SK-N-SH treated with all-trans-retinoic acid at 6 μM for 48 hours (cell line): ENCODE measurements around the gene BICC1.

Experiments
- ATAC-seq: fragments of 200-7000 bp; cut with Tn5 transposase; 3 replicates; pipeline ENCODE4 v1.9.1; 2020; ENCODE audit warnings: mild to moderate bottlenecking, moderate library complexity
- ARNTL ChIP-seq: fragments of 450-650 bp; formaldehyde crosslinking; IDR thresholded peaks from 2 replicates; pipeline ENCODE4 v1.5.0; 2020; ENCODE audit warnings: low read depth, mild to moderate bottlenecking, moderate library complexity, borderline replicate concordance
- BACH2 ChIP-seq: fragments of 250-450 bp; sonication (Bioruptor Pico); IDR thresholded peaks from 2 replicates; pipeline ENCODE4 v1.9.0; 2021; ENCODE audit warnings: mild to moderate bottlenecking, borderline replicate concordance
- CSDC2 ChIP-seq: fragments of 250-450 bp; sonication (Bioruptor Pico); IDR thresholded peaks from 2 replicates; pipeline ENCODE4 v1.5.0; 2020; ENCODE audit warnings: mild to moderate bottlenecking, moderate library complexity
- ESRRG ChIP-seq: fragments of 250-450 bp; sonication (Bioruptor Pico); IDR thresholded peaks from 2 replicates; pipeline ENCODE4 v1.6.1; 2021; ENCODE audit warnings: mild to moderate bottlenecking
- GLIS3 ChIP-seq: fragments of 250-450 bp; sonication (Bioruptor Pico); IDR thresholded peaks from 2 replicates; pipeline ENCODE4 v1.5.0; 2020; ENCODE audit warnings: mild to moderate bottlenecking, moderate library complexity
- ISL1 ChIP-seq: fragments of 250-450 bp; sonication (Bioruptor Pico); IDR thresholded peaks from 2 replicates; pipeline ENCODE4 v2.1.2; 2022; ENCODE audit warnings: mild to moderate bottlenecking, moderate library complexity
- OSR1 ChIP-seq: fragments of 250-450 bp; sonication (Bioruptor Pico); IDR thresholded peaks from 2 replicates; pipeline ENCODE4 v1.8.0; 2022; ENCODE audit warnings: moderate library complexity, mild to moderate bottlenecking, inconsistent platforms
- PPARA ChIP-seq: fragments of 250-450 bp; sonication (Bioruptor Pico); IDR thresholded peaks from 2 replicates; pipeline ENCODE4 v1.5.0; 2020; ENCODE audit warnings: mild to moderate bottlenecking, borderline replicate concordance
- RARB ChIP-seq: fragments of 250-450 bp; sonication (Bioruptor Pico); IDR thresholded peaks from 2 replicates; pipeline ENCODE4 v1.8.0; 2021; ENCODE audit warnings: mild to moderate bottlenecking, moderate library complexity
- SNAI2 ChIP-seq: fragments of 250-450 bp; sonication (Bioruptor Pico); IDR thresholded peaks from 2 replicates; pipeline ENCODE4 v1.5.0; 2020; ENCODE audit warnings: mild to moderate bottlenecking, moderate library complexity
- TOX ChIP-seq: fragments of 250-450 bp; sonication (Bioruptor Pico); IDR thresholded peaks from 2 replicates; pipeline ENCODE4 v1.8.0; 2021; ENCODE audit warnings: mild to moderate bottlenecking, moderate library complexity, borderline replicate concordance
- ZC3H10 ChIP-seq: fragments of 250-450 bp; sonication (Bioruptor Pico); IDR thresholded peaks from 2 replicates; pipeline ENCODE4 v1.5.1; 2021; ENCODE audit warnings: mild to moderate bottlenecking, moderate library complexity
- ZFP3 ChIP-seq: fragments of 250-450 bp; sonication (Bioruptor Pico); IDR thresholded peaks from 2 replicates; pipeline ENCODE4 v1.5.0; 2020; ENCODE audit warnings: mild to moderate bottlenecking, moderate library complexity
- ZFP30 ChIP-seq: fragments of 450-650 bp; formaldehyde crosslinking; IDR thresholded peaks from 2 replicates; pipeline ENCODE4 v1.5.0; 2022; ENCODE audit warnings: mild to moderate bottlenecking, moderate library complexity
- ZNF565 ChIP-seq: fragments of 450-650 bp; formaldehyde crosslinking; conservative IDR thresholded peaks from 2 replicates; pipeline ENCODE4 v1.5.0; 2020; ENCODE audit warnings: low read depth, mild to moderate bottlenecking, moderate library complexity
- ZNF70 ChIP-seq: fragments of 450-650 bp; formaldehyde crosslinking; IDR thresholded peaks from 2 replicates; pipeline ENCODE4 v1.5.0; 2020; ENCODE audit warnings: mild to moderate bottlenecking, moderate library complexity
- ZNF8 ChIP-seq: fragments of 450-650 bp; formaldehyde crosslinking; IDR thresholded peaks from 2 replicates; pipeline ENCODE4 v1.5.0; 2020; ENCODE audit warnings: mild to moderate bottlenecking, moderate library complexity
- TF ChIP-seq, protein P1 (sequence below): fragments of 250-450 bp; sonication (Bioruptor Pico); IDR thresholded peaks from 2 replicates; pipeline ENCODE4 v1.5.1; 2021; ENCODE audit warnings: mild to moderate bottlenecking, moderate library complexity
- TF ChIP-seq, protein P2 (sequence below): fragments of 250-450 bp; sonication (Bioruptor Pico); IDR thresholded peaks from 2 replicates; pipeline ENCODE4 v1.8.0; 2021; ENCODE audit warnings: low read depth, mild to moderate bottlenecking, moderate library complexity, borderline replicate concordance
- TF ChIP-seq, protein P3 (sequence below): fragments of 250-450 bp; sonication (Bioruptor Pico); IDR thresholded peaks from 2 replicates; pipeline ENCODE4 v1.8.0; 2020; ENCODE audit warnings: mild to moderate bottlenecking, moderate library complexity, borderline replicate concordance
- TF ChIP-seq, protein P4 (sequence below): fragments of 250-450 bp; sonication (Bioruptor Pico); IDR thresholded peaks from 2 replicates; pipeline ENCODE4 v1.5.1; 2020; ENCODE audit warnings: low read depth, mild to moderate bottlenecking, moderate library complexity

Gene BICC1

DNA sequence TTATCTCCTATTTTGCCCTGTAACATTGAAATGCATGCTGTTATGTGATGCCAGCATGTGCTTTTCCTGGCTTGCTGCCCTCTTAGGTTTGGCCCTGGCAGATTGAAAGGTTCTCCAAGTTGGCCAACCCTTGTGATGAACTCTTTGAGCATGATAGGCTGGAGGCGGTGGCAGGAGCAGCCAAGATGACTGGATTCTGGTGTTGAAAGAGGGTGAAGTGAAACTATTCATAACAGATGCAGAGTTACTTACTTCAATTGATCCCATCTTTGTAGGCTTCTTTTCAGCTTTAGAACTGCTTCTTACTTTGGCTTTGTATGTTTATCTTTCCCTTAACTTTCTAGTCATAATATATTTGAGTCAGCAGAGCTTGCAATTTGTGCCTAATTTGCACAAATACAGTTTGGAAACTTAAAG lies 57.6 kb downstream of the BICC1 start:
- TF ChIP-seq, protein P1, sequence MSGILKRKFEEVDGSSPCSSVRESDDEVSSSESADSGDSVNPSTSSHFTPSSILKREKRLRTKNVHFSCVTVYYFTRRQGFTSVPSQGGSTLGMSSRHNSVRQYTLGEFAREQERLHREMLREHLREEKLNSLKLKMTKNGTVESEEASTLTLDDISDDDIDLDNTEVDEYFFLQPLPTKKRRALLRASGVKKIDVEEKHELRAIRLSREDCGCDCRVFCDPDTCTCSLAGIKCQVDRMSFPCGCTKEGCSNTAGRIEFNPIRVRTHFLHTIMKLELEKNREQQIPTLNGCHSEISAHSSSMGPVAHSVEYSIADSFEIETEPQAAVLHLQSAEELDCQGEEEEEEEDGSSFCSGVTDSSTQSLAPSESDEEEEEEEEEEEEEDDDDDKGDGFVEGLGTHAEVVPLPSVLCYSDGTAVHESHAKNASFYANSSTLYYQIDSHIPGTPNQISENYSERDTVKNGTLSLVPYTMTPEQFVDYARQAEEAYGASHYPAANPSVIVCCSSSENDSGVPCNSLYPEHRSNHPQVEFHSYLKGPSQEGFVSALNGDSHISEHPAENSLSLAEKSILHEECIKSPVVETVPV: no peak
- TF ChIP-seq SNAI2 (CRISPR knock-in tag) (no peak), ISL1 (CRISPR knock-in tag) (no peak), CSDC2 (no peak), PPARA (CRISPR knock-in tag) (no peak), ZFP3 (CRISPR knock-in tag) (no peak), ZNF70 (CRISPR knock-in tag) (no peak), ZNF565 (CRISPR knock-in tag) (no peak), BACH2 (CRISPR knock-in tag) (no peak), TOX (no peak)
- TF ChIP-seq, protein P2, sequence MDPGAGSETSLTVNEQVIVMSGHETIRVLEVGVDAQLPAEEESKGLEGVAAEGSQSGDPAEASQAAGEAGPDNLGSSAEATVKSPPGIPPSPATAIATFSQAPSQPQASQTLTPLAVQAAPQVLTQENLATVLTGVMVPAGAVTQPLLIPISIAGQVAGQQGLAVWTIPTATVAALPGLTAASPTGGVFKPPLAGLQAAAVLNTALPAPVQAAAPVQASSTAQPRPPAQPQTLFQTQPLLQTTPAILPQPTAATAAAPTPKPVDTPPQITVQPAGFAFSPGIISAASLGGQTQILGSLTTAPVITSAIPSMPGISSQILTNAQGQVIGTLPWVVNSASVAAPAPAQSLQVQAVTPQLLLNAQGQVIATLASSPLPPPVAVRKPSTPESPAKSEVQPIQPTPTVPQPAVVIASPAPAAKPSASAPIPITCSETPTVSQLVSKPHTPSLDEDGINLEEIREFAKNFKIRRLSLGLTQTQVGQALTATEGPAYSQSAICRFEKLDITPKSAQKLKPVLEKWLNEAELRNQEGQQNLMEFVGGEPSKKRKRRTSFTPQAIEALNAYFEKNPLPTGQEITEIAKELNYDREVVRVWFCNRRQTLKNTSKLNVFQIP: no peak
- TF ChIP-seq, protein P3, sequence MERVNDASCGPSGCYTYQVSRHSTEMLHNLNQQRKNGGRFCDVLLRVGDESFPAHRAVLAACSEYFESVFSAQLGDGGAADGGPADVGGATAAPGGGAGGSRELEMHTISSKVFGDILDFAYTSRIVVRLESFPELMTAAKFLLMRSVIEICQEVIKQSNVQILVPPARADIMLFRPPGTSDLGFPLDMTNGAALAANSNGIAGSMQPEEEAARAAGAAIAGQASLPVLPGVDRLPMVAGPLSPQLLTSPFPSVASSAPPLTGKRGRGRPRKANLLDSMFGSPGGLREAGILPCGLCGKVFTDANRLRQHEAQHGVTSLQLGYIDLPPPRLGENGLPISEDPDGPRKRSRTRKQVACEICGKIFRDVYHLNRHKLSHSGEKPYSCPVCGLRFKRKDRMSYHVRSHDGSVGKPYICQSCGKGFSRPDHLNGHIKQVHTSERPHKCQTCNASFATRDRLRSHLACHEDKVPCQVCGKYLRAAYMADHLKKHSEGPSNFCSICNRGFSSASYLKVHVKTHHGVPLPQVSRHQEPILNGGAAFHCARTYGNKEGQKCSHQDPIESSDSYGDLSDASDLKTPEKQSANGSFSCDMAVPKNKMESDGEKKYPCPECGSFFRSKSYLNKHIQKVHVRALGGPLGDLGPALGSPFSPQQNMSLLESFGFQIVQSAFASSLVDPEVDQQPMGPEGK (CRISPR knock-in tag): no peak
- TF ChIP-seq, protein P4, sequence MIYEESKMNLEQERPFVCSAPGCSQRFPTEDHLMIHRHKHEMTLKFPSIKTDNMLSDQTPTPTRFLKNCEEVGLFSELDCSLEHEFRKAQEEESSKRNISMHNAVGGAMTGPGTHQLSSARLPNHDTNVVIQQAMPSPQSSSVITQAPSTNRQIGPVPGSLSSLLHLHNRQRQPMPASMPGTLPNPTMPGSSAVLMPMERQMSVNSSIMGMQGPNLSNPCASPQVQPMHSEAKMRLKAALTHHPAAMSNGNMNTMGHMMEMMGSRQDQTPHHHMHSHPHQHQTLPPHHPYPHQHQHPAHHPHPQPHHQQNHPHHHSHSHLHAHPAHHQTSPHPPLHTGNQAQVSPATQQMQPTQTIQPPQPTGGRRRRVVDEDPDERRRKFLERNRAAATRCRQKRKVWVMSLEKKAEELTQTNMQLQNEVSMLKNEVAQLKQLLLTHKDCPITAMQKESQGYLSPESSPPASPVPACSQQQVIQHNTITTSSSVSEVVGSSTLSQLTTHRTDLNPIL (CRISPR knock-in tag): no peak
- ATAC-seq: no peak

DNA sequence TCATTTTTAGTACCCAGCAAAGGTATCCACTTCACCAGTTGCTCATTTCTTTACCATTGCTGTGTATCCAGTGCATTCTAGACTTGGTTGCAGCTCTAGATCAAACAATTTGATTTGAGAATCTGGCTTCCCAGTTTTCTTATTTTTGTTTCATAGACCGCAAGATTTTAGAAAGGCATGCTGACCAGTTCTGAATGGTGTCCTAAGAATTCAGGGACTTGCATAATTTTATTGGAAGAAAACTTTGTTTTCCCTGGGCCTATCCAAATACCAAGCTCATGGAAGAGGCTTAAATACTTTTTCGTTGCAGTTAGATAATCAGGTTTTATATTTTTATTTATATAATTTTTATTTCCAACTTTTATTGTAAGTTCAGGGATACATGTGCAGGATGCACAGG lies 58.3 kb downstream of the BICC1 start:
- ATAC-seq: no peak
- TF ChIP-seq RARB (no peak), CSDC2 (no peak), GLIS3 (CRISPR knock-in tag) (no peak), ARNTL (CRISPR knock-in tag) (no peak), ZC3H10 (CRISPR knock-in tag) (no peak), ZNF565 (CRISPR knock-in tag) (no peak), ZFP30 (CRISPR knock-in tag) (no peak), BACH2 (CRISPR knock-in tag) (no peak), PPARA (CRISPR knock-in tag) (no peak), SNAI2 (CRISPR knock-in tag) (no peak), ESRRG (CRISPR knock-in tag) (no peak), TOX (no peak), ZNF8 (CRISPR knock-in tag) (no peak), OSR1 (no peak)
- TF ChIP-seq, protein P3 (CRISPR knock-in tag): no peak
- TF ChIP-seq, protein P1: no peak
- TF ChIP-seq, protein P2: no peak
